ENCODE data around the gene EMC9.

The EMC9 gene

GRCh38 chr14:24156840-24157239, 15.4 kb upstream of the EMC9 start:
- H3K4me3 ChIP-seq (ENCODE audit: low read depth, low read length) = no peak overlapping the region
- no peak for TF ChIP-seq CTCF (IDR thresholded peaks at IDR 0.05; ENCODE audit: borderline replicate concordance, insufficient read depth, low read depth, low read length)

- no peak overlapping the region for H3K4me3 ChIP-seq (ENCODE audit: low read depth, low read length)
- no peak for TF ChIP-seq CTCF (IDR thresholded peaks at IDR 0.05; ENCODE audit: borderline replicate concordance, insufficient read depth, low read depth, low read length)
These were observed 13.7 kb upstream of the EMC9 start for GRCh38 chr14:24155100-24155499.

GRCh38 chr14:24151404-24152080, 10.2 kb upstream of the EMC9 start:
- no peak for TF ChIP-seq CTCF (IDR thresholded peaks at IDR 0.05; ENCODE audit: borderline replicate concordance, insufficient read depth, low read depth, low read length)
- no peak overlapping the region for H3K4me3 ChIP-seq (ENCODE audit: low read depth, low read length)

- H3K4me3 ChIP-seq (ENCODE audit: low read depth, low read length) = no peak overlapping the region
These were observed 9.6 kb upstream of the EMC9 start for GRCh38 chr14:24150993-24151392.

GRCh38 chr14:24150567-24150966, 9.2 kb upstream of the EMC9 start:
- no peak for TF ChIP-seq CTCF (IDR thresholded peaks at IDR 0.05; ENCODE audit: borderline replicate concordance, insufficient read depth, low read depth, low read length)
- H3K4me3 ChIP-seq (ENCODE audit: low read depth, low read length) = no peak overlapping the region

More at GRCh38 chr14:24150993-24151392, 9.6 kb upstream of the EMC9 start:
- TF ChIP-seq CTCF (IDR thresholded peaks at IDR 0.05; ENCODE audit: borderline replicate concordance, insufficient read depth, low read depth, low read length) = no peak

GRCh38 chr14:24150061-24150460, 8.7 kb upstream of the EMC9 start:
- no peak overlapping the region for H3K4me3 ChIP-seq (ENCODE audit: low read depth, low read length)
- TF ChIP-seq CTCF (IDR thresholded peaks at IDR 0.05; ENCODE audit: borderline replicate concordance, insufficient read depth, low read depth, low read length) = no peak

- no peak overlapping the region for H3K4me3 ChIP-seq (ENCODE audit: low read depth, low read length)
- TF ChIP-seq CTCF (IDR thresholded peaks at IDR 0.05; ENCODE audit: borderline replicate concordance, insufficient read depth, low read depth, low read length) = no peak
These were observed 8.0 kb upstream of the EMC9 start for GRCh38 chr14:24149302-24149969.
